ENCODE measurements around the gene CXorf58.
"Not testable (repeated sequence)": the region's sequence is repeated elsewhere in the genome, so short reads cannot be mapped to it uniquely, and the experiment has no call there.

Gene CXorf58

DNA sequence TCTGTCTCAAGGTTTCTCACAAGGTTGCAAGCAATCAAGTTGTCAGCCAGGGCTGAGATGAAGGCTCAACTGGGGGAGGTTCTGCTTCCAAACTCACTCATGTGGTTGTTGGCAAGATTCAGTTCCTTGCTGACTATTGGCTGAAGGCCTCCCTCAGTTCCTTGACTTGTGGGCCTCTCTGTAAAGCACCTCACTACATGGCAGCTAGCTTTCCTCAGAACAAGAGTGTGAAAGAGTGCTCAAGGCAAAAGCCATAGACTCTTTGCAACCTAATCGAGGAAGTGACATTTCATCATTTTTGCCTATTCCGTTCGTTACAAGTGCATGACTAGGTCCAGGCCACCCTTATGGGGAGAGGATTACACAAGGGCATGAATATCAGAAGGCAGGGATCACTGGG is 52.0 kb downstream of the CXorf58 start:
- DNase-seq, result no peak

DNA sequence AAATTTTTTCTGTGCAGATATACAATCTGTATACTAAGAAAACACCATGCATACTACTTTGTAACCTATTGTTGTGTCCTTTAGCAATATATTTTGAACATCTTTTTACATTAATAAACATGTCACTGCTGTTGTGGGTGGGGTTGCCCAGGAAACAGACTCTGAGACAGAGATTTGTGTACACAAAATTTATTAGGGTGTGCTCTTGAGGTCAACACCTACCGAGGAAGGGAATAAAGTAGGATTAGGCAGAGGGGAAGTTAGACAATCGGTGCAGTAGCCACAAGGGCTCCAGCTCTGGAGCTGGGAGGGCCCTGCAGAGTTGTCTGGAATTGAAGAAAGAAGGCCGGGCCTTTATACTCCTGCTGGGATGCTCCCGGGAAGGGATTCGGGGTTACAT is 56.4 kb downstream of the CXorf58 start:
- DNase-seq, result no peak

DNA sequence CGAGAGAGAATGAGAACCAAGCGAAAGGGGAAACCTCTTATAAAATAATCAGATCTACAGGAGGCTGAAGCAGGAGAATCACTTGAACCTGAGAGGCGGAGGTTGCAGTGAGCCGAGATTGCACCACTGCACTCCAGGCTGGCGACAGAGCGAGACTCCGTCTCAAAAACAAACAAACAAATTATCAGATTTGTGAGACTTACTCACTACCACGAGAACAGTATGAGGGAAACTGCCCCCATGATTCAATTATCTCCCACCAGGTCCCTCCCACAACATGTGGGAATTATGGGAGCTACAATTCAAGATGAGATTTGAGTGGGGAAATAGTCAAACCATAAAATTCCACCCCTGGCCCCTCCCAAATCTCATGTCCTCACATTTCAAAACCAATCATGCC is 57.8 kb downstream of the CXorf58 start:
- DNase-seq, result not testable (repeated sequence)

DNA sequence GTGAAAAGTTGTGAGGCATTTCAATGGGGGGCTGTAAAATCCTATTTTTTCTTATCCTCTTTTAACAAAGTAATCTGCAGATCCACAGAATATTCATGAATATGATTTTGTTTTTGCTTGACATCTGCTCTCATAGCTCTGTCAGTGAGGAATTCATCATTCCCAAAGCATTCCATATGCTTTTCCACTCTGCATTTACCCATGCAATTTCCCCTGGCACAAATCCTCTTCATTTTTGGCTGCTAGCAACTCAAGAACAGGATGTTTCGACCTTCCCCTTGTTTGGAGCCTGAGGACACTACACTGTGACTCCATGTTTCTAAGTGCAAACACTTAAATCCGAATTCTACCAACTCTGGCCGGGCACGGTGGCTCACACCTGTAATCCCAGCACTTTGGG is 70.7 kb downstream of the CXorf58 start:
- DNase-seq, result no peak

- DNase-seq, result no peak
Observed at GRCh38 chrX:23980011-23980441, 72.2 kb downstream of the CXorf58 start.

DNA sequence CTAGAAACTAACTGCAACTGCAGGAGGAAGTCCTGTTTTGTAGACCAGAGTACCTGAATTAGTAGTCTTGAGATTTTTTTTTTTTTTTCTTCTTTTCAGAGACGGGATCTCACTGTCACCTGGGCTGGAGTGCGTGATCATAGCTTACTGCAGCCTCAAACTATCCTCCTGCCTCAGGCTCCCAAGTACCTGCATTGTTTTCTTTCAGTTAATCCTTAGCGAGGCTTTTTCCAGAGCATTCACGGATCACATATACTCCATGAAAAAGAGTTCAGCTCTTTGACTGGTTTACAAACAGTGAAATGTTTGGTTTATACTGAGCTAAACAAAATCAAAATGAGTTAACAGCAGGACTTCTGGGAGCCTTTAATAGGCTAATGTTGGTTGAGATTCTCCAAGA is 73.4 kb downstream of the CXorf58 start:
- DNase-seq, result no peak

GRCh38 chrX:23981711-23982110 is 73.9 kb downstream of the CXorf58 start:
- DNase-seq, result no peak

- no peak for DNase-seq
Observed at GRCh38 chrX:23982891-23983290, 75.1 kb downstream of the CXorf58 start.
